Endothelial cell (in vitro differentiated cells): ENCODE results near the gene SH2D7. TPM values are rescaled to one million over a fixed set of nuclear protein-coding genes. Genes with fewer than 3 reads are reported as not detected.
A peak's percentile ranks its signal among the peaks of the same experiment; 100 is the strongest.

Source experiments
- DNase-seq: peaks from one replicate; pipeline ENCODE4 v3.0.0; 2021; ENCODE audit warnings: low spot score
- H3K27ac Mint-ChIP-seq: one replicate; pipeline ENCODE4 v1.8.0; 2021; ENCODE audit warnings: mixed read lengths, inconsistent platforms; ENCODE audit not compliant: unreplicated experiment
- H3K27me3 Mint-ChIP-seq: one replicate; pipeline ENCODE4 v1.8.0; 2021; ENCODE audit warnings: mild to moderate bottlenecking, moderate library complexity, mixed read lengths, inconsistent platforms; ENCODE audit not compliant: unreplicated experiment
- H3K36me3 Mint-ChIP-seq: one replicate; pipeline ENCODE4 v1.8.0; 2021; ENCODE audit warnings: mild to moderate bottlenecking, low read depth, mixed read lengths, inconsistent platforms; ENCODE audit not compliant: unreplicated experiment
- H3K4me1 Mint-ChIP-seq: one replicate; pipeline ENCODE4 v1.8.0; 2021; ENCODE audit warnings: mild to moderate bottlenecking, mixed read lengths, inconsistent platforms; ENCODE audit not compliant: unreplicated experiment
- H3K4me3 Mint-ChIP-seq: one replicate; pipeline ENCODE4 v1.8.0; 2021; ENCODE audit warnings: mild to moderate bottlenecking, mixed read lengths, inconsistent platforms; ENCODE audit not compliant: unreplicated experiment
- H3K9me3 Mint-ChIP-seq: one replicate; pipeline ENCODE4 v1.8.0; 2021; ENCODE audit warnings: mixed read lengths, inconsistent platforms; ENCODE audit not compliant: unreplicated experiment
- CTCF ChIP-seq: fragments of 200-600 bp; sonication (generic); IDR thresholded peaks from one replicate; pipeline ENCODE4 v1.5.0; 2021; ENCODE audit warnings: antibody characterized with exemption; ENCODE audit not compliant: unreplicated experiment
- total RNA-seq: library from RNA; stranded (reverse); fragmentation: NEBNext Ultra II Directional; extraction: Animal tissue kit (Norgen Biotek cat#: 25700); gene quantifications from one replicate; pipeline ENCODE4 v1.2.1, GENCODE V29; 2021; ENCODE audit not compliant: unreplicated experiment

The SH2D7 gene
- total RNA-seq, 1 donor from 2014 or later, result not detected

GRCh38 chr15:78107471-78107870 lies 15.1 kb downstream of the SH2D7 start:
- no peak overlapping the region for H3K4me3 Mint-ChIP-seq
- H3K27me3 Mint-ChIP-seq, result peaks cover 4% of the 10 kb centered on the region
- peaks cover 14% of the 10 kb centered on the region for H3K4me1 Mint-ChIP-seq
- DNase-seq, result no peak
- no peaks in the 10 kb centered on the region for H3K36me3 Mint-ChIP-seq
- H3K9me3 Mint-ChIP-seq, result no peaks in the 10 kb centered on the region
- no peak overlapping the region for H3K27ac Mint-ChIP-seq
- no peak for TF ChIP-seq CTCF

GRCh38 chr15:78108300-78109084 lies 16.1 kb downstream of the SH2D7 start:
- no peaks in the 10 kb centered on the region for H3K9me3 Mint-ChIP-seq
- H3K27me3 Mint-ChIP-seq, result peaks cover 4% of the 10 kb centered on the region
- TF ChIP-seq CTCF, result peak; percentile 84
- no peaks in the 10 kb centered on the region for H3K36me3 Mint-ChIP-seq
- H3K4me1 Mint-ChIP-seq, result peaks cover 14% of the 10 kb centered on the region
- peak; percentile 87 for DNase-seq
- H3K27ac Mint-ChIP-seq, result no peak overlapping the region
- peak overlapping the region; percentile 44 for H3K4me3 Mint-ChIP-seq

GRCh38 chr15:78109156-78109555 lies 16.8 kb downstream of the SH2D7 start:
- no peak for TF ChIP-seq CTCF
- Mint-ChIP-seq H3K4me1 (peaks cover 9% of the 10 kb centered on the region), H3K27me3 (peaks cover 4% of the 10 kb centered on the region), H3K27ac (no peak overlapping the region), H3K9me3 (no peaks in the 10 kb centered on the region), H3K4me3 (no peak overlapping the region), H3K36me3 (no peaks in the 10 kb centered on the region)
- DNase-seq, result no peak

- H3K27ac Mint-ChIP-seq, result no peak overlapping the region
- no peaks in the 10 kb centered on the region for H3K27me3 Mint-ChIP-seq
- peaks cover 4% of the 10 kb centered on the region for H3K4me1 Mint-ChIP-seq
- no peak for DNase-seq
- no peaks in the 10 kb centered on the region for H3K36me3 Mint-ChIP-seq
- no peak for TF ChIP-seq CTCF
- H3K9me3 Mint-ChIP-seq, result no peaks in the 10 kb centered on the region
- H3K4me3 Mint-ChIP-seq, result no peak overlapping the region
These were observed 17.7 kb downstream of the SH2D7 start for GRCh38 chr15:78110096-78110495.

GRCh38 chr15:78110916-78111475 lies 18.6 kb downstream of the SH2D7 start:
- Mint-ChIP-seq H3K27ac (no peak overlapping the region), H3K27me3 (no peaks in the 10 kb centered on the region)

More at GRCh38 chr15:78110916-78111475, 18.6 kb downstream of the SH2D7 start:
- Mint-ChIP-seq H3K9me3 (no peaks in the 10 kb centered on the region), H3K36me3 (no peaks in the 10 kb centered on the region), H3K4me1 (peaks cover 1% of the 10 kb centered on the region), H3K4me3 (no peak overlapping the region)
- no peak for TF ChIP-seq CTCF
- DNase-seq, result no peak
